ENCODE measurements around the gene RAPGEF6. TPM values are rescaled to one million over a fixed set of nuclear protein-coding genes. Genes with fewer than 3 reads are reported as not detected.

RAPGEF6 gene
- total RNA-seq, 5 donors from 2014 or later (not counting 1 experiment from before 2014, with no cell fraction given), result 82.9 to 122 (median 87.7) TPM

- Histone ChIP-seq H3K9me3 (no peaks in the 10 kb centered on the region), H3K36me3 (ENCODE audit: control insufficient read depth in 2 of 2, extremely low read depth in 1 of 2, insufficient read depth in 1 of 2, low read length in 1 of 2) (peaks cover 0 to 2% of the 10 kb centered on the region in 2 donors), H3K4me3 (ENCODE audit: control insufficient read depth in 1 of 2, extremely low read depth in 1 of 2, low read length in 1 of 2) (no peak overlapping the region), H3K27me3 (replicated peaks in 1 of 2; ENCODE audit: control insufficient read depth in 2 of 2, extremely low read depth in 1 of 2, insufficient read depth in 2 of 2, low read length in 1 of 2) (no peaks in the 10 kb centered on the region), H3K27ac (ENCODE audit: low read length) (peak overlapping the region; percentile 53), H3K4me1 (ENCODE audit: control insufficient read depth in 1 of 2, extremely low read depth in 1 of 2, insufficient read depth in 2 of 2, low read length in 2 of 2) (peaks cover 15 to 58% of the 10 kb centered on the region in 2 experiments)
- Mint-ChIP-seq H3K9me3 (no peaks in the 10 kb centered on the region), H3K27me3 (no peaks in the 10 kb centered on the region), H3K27ac (peak overlapping the region; percentile 60 to 72), H3K36me3 (peaks cover 36% of the 10 kb centered on the region), H3K4me1 (peaks cover 91 to 93% (median 92%) of the 10 kb centered on the region in 3 donors), H3K4me3 (peak overlapping the region in 1 of 3 donors; percentile 32)
- WGBS (ENCODE audit: insufficient coverage), result no CpG with 5 or more reads among the region's 3 CpGs
- DNase-seq (no peak), ATAC-seq (replicated peaks in 1 of 4) (peak in 2 of 4 experiments; percentile 26 to 38)
- ChIA-PET CTCF (no interaction called here), POLR2A (interaction anchor here in 1 of 2 donors (1.1 kb wide), 1 partner anchor 9 kb away, joined by 6 read pairs; no protein-coding TSS in a partner anchor)
Observed at GRCh38 chr5:131538177-131538593, 96.8 kb downstream of the RAPGEF6 start.

- Mint-ChIP-seq H3K27ac (peak overlapping the region; percentile 74 to 75), H3K4me1 (peaks cover 90 to 93% (median 91%) of the 10 kb centered on the region in 3 donors), H3K27me3 (no peaks in the 10 kb centered on the region), H3K4me3 (peak overlapping the region; percentile 19 to 58 (median 40)), H3K9me3 (no peaks in the 10 kb centered on the region), H3K36me3 (peaks cover 33% of the 10 kb centered on the region)
- no peak for DNase-seq
- ChIA-PET POLR2A (interaction anchor here in 1 of 2 donors (0.6 kb wide), 1 partner anchor 1389 kb away, joined by 5 read pairs; no protein-coding TSS in a partner anchor), CTCF (interaction anchor here (0.6 to 1.0 kb wide), 2 partner anchors 362 to 407 kb away, joined by 3 read pairs; no protein-coding TSS in a partner anchor)
- WGBS (ENCODE audit: insufficient coverage), result no CpG with 5 or more reads among the region's 2 CpGs
- H3K9me3 ChIP-seq, result no peaks in the 10 kb centered on the region
- H3K27ac ChIP-seq (ENCODE audit: low read length), result peak overlapping the region; percentile 71
- no peaks in the 10 kb centered on the region for H3K27me3 ChIP-seq (replicated peaks in 1 of 2; ENCODE audit: control insufficient read depth in 2 of 2, extremely low read depth in 1 of 2, insufficient read depth in 2 of 2, low read length in 1 of 2)
- peaks cover 0 to 2% of the 10 kb centered on the region in 2 donors for H3K36me3 ChIP-seq (ENCODE audit: control insufficient read depth in 2 of 2, extremely low read depth in 1 of 2, insufficient read depth in 1 of 2, low read length in 1 of 2)
- H3K4me3 ChIP-seq (ENCODE audit: control insufficient read depth in 1 of 2, extremely low read depth in 1 of 2, low read length in 1 of 2), result no peak overlapping the region
- no peak for ATAC-seq (replicated peaks in 1 of 4)
- peaks cover 21 to 57% of the 10 kb centered on the region in 2 experiments for H3K4me1 ChIP-seq (ENCODE audit: control insufficient read depth in 1 of 2, extremely low read depth in 1 of 2, insufficient read depth in 2 of 2, low read length in 2 of 2)
Observed at GRCh38 chr5:131536850-131537448, 98.1 kb downstream of the RAPGEF6 start.

- H3K9me3 ChIP-seq, result no peaks in the 10 kb centered on the region
- peaks cover 21 to 58% of the 10 kb centered on the region in 2 experiments for H3K4me1 ChIP-seq (ENCODE audit: control insufficient read depth in 1 of 2, extremely low read depth in 1 of 2, insufficient read depth in 2 of 2, low read length in 2 of 2)
- peaks cover 27% of the 10 kb centered on the region for H3K36me3 Mint-ChIP-seq
- peaks cover 85 to 90% (median 86%) of the 10 kb centered on the region in 3 donors for H3K4me1 Mint-ChIP-seq
- peak; percentile 24 to 61 (median 40) for ATAC-seq (replicated peaks in 1 of 4)
- H3K4me3 ChIP-seq (ENCODE audit: control insufficient read depth in 1 of 2, extremely low read depth in 1 of 2, low read length in 1 of 2), result no peak overlapping the region
- H3K27ac ChIP-seq (ENCODE audit: low read length), result peak overlapping the region; percentile 71
- peak overlapping the region; percentile 74 to 75 for H3K27ac Mint-ChIP-seq
- DNase-seq, result peak in 1 of 35 experiments; percentile 54
- CTCF ChIA-PET, result interaction anchor here (0.6 to 1.0 kb wide), 3 partner anchors 11 to 408 kb away, joined by 3 to 4 read pairs (median 3); no protein-coding TSS in a partner anchor
- no peaks in the 10 kb centered on the region for H3K9me3 Mint-ChIP-seq
- peak overlapping the region; percentile 40 to 58 (median 58) for H3K4me3 Mint-ChIP-seq
- POLR2A ChIA-PET, result interaction anchor here in 1 of 2 donors (0.5 kb wide), 1 partner anchor 18 kb away, joined by 3 read pairs; no protein-coding TSS in a partner anchor
- no peaks in the 10 kb centered on the region for H3K27me3 Mint-ChIP-seq
- no peaks in the 10 kb centered on the region for H3K27me3 ChIP-seq (replicated peaks in 1 of 2; ENCODE audit: control insufficient read depth in 2 of 2, extremely low read depth in 1 of 2, insufficient read depth in 2 of 2, low read length in 1 of 2)
- no CpG with 5 or more reads among the region's 6 CpGs for WGBS (ENCODE audit: insufficient coverage)
- peaks cover 0 to 2% of the 10 kb centered on the region in 2 donors for H3K36me3 ChIP-seq (ENCODE audit: control insufficient read depth in 2 of 2, extremely low read depth in 1 of 2, insufficient read depth in 1 of 2, low read length in 1 of 2)
Observed at GRCh38 chr5:131536211-131536826, 98.7 kb downstream of the RAPGEF6 start.

GRCh38 chr5:131534974-131535373, 100.1 kb downstream of the RAPGEF6 start:
- H3K9me3 ChIP-seq, result no peaks in the 10 kb centered on the region
- no peaks in the 10 kb centered on the region for H3K36me3 ChIP-seq (ENCODE audit: control insufficient read depth in 2 of 2, extremely low read depth in 1 of 2, insufficient read depth in 1 of 2, low read length in 1 of 2)
- H3K27ac Mint-ChIP-seq, result peak overlapping the region; percentile 66 to 85
- no peaks in the 10 kb centered on the region for H3K27me3 Mint-ChIP-seq
- no peaks in the 10 kb centered on the region for H3K9me3 Mint-ChIP-seq
- peak overlapping the region; percentile 1 to 50 (median 48) for H3K4me3 Mint-ChIP-seq
- peaks cover 84 to 87% (median 85%) of the 10 kb centered on the region in 3 donors for H3K4me1 Mint-ChIP-seq
- CTCF ChIA-PET, result interaction anchor here in 1 of 2 donors (0.6 to 4.4 kb wide), 2 partner anchors 12 to 20 kb away, joined by 5 to 28 read pairs; no protein-coding TSS in a partner anchor
- POLR2A ChIA-PET, result no interaction called here
- DNase-seq (no peak), ATAC-seq (replicated peaks in 1 of 4) (no peak)
- H3K27me3 ChIP-seq (replicated peaks in 1 of 2; ENCODE audit: control insufficient read depth in 2 of 2, extremely low read depth in 1 of 2, insufficient read depth in 2 of 2, low read length in 1 of 2), result no peaks in the 10 kb centered on the region
- H3K27ac ChIP-seq (ENCODE audit: low read length), result peak overlapping the region; percentile 7
- H3K4me3 ChIP-seq (ENCODE audit: control insufficient read depth in 1 of 2, extremely low read depth in 1 of 2, low read length in 1 of 2), result no peak overlapping the region
- H3K4me1 ChIP-seq (ENCODE audit: control insufficient read depth in 1 of 2, extremely low read depth in 1 of 2, insufficient read depth in 2 of 2, low read length in 2 of 2), result peaks cover 15 to 70% of the 10 kb centered on the region in 2 experiments
- peaks cover 20% of the 10 kb centered on the region for H3K36me3 Mint-ChIP-seq
- no CpG with 5 or more reads among the region's 2 CpGs for WGBS (ENCODE audit: insufficient coverage)

GRCh38 chr5:131533836-131534235, 101.2 kb downstream of the RAPGEF6 start:
- POLR2A ChIA-PET, result interaction anchor here (0.7 to 1.7 kb wide), 4 partner anchors 13 to 256 kb away, joined by 3 to 6 read pairs (median 4); no protein-coding TSS in a partner anchor
- no peaks in the 10 kb centered on the region for H3K27me3 ChIP-seq (replicated peaks in 1 of 2; ENCODE audit: control insufficient read depth in 2 of 2, extremely low read depth in 1 of 2, insufficient read depth in 2 of 2, low read length in 1 of 2)
- H3K27ac ChIP-seq (ENCODE audit: low read length), result peak overlapping the region; percentile 33
- H3K4me3 Mint-ChIP-seq, result peak overlapping the region in 2 of 3 donors; percentile 11 to 72
- no CpG with 5 or more reads among the region's 1 CpG for WGBS (ENCODE audit: insufficient coverage)
- no peaks in the 10 kb centered on the region for H3K27me3 Mint-ChIP-seq
- H3K27ac Mint-ChIP-seq, result peak overlapping the region; percentile 73 to 90
- CTCF ChIA-PET, result interaction anchor here in 1 of 2 donors (1.1 to 4.4 kb wide), 6 partner anchors 12 to 160 kb away, joined by 3 to 28 read pairs (median 6); no protein-coding TSS in a partner anchor
- H3K36me3 Mint-ChIP-seq, result peaks cover 13% of the 10 kb centered on the region
- H3K9me3 ChIP-seq, result no peaks in the 10 kb centered on the region
- no peak overlapping the region for H3K4me3 ChIP-seq (ENCODE audit: control insufficient read depth in 1 of 2, extremely low read depth in 1 of 2, low read length in 1 of 2)
- H3K9me3 Mint-ChIP-seq, result no peaks in the 10 kb centered on the region
- DNase-seq (peak in 1 of 35 experiments; percentile 46), ATAC-seq (replicated peaks in 1 of 4) (no peak)
- peaks cover 80 to 84% (median 81%) of the 10 kb centered on the region in 3 donors for H3K4me1 Mint-ChIP-seq
- H3K36me3 ChIP-seq (ENCODE audit: control insufficient read depth in 2 of 2, extremely low read depth in 1 of 2, insufficient read depth in 1 of 2, low read length in 1 of 2), result no peaks in the 10 kb centered on the region
- peaks cover 26 to 74% of the 10 kb centered on the region in 2 experiments for H3K4me1 ChIP-seq (ENCODE audit: control insufficient read depth in 1 of 2, extremely low read depth in 1 of 2, insufficient read depth in 2 of 2, low read length in 2 of 2)

Measured in T-cell (primary cell).